CD4-positive, alpha-beta T cell (primary cell): ENCODE results near the gene EVC2. TPM values are rescaled to one million over a fixed set of nuclear protein-coding genes. Genes with fewer than 3 reads are reported as not detected.

Source experiments
- ATAC-seq: fragments of 200-7000 bp; cut with Tn5 transposase; one replicate; pipeline ENCODE4 v1.10.0; 2022; ENCODE audit warnings: mild to moderate bottlenecking; ENCODE audit not compliant: poor library complexity
- CTCF ChIA-PET: fragments of 350-600 bp; sonication (Branson Sonifier 250); formaldehyde crosslinking; loops from one replicate; lab custom pipeline; 2021; ENCODE audit warnings: antibody characterized with exemption, inconsistent platforms; lab: Charles Lee
- POLR2A ChIA-PET: fragments of 350-600 bp; sonication (Branson Sonifier 250); formaldehyde crosslinking; loops from one replicate; lab custom pipeline; 2021; ENCODE audit warnings: antibody characterized with exemption, inconsistent platforms; lab: Charles Lee
- DNase-seq, 14 experiments: peaks; one replicate each; pipeline ENCODE4 v3.0.0-alpha.2; 2013 to 2020; ENCODE audit warnings: mixed read lengths in 2 of 14
- H3K27ac ChIP-seq, 2 donors: one replicate each; pipeline versions ENCODE4 v1.5.1 to v1.7.0; 2013; ENCODE audit warnings: low read length in 2 of 2, low read depth in 1 of 2, mild to moderate bottlenecking in 1 of 2
- H3K27me3 ChIP-seq, 2 experiments: 1 replicate in 1 of 2; 2 replicates in 1 of 2; pipeline versions ENCODE4 v1.6.1 to v1.7.0; 2013; ENCODE audit warnings: low read length in 2 of 2, control low read depth in 1 of 2, mild to moderate bottlenecking in 1 of 2, moderate library complexity in 1 of 2; ENCODE audit not compliant: insufficient read depth in 2 of 2, control insufficient read depth in 1 of 2
- H3K36me3 ChIP-seq: one replicate; pipeline ENCODE4 v1.6.1; 2013; ENCODE audit warnings: low read length, control low read depth; ENCODE audit not compliant: insufficient read depth
- H3K4me1 ChIP-seq: one replicate; pipeline ENCODE4 v1.6.1; 2013; ENCODE audit warnings: low read length, control low read depth; ENCODE audit not compliant: insufficient read depth
- H3K4me3 ChIP-seq: one replicate; pipeline ENCODE4 v1.5.1; 2013; ENCODE audit warnings: mild to moderate bottlenecking, low read length, moderate library complexity
- H3K9me3 ChIP-seq, 2 experiments: 1 replicate in 1 of 2; 2 replicates in 1 of 2; pipeline versions ENCODE4 v1.6.1 to v1.7.0; 2013; ENCODE audit warnings: low read length in 2 of 2, mild to moderate bottlenecking in 2 of 2, control low read depth in 1 of 2, moderate library complexity in 1 of 2; ENCODE audit not compliant: control insufficient read depth in 1 of 2, insufficient read depth in 1 of 2
- H3K27ac Mint-ChIP-seq: one replicate; pipeline ENCODE4 v1.8.0; 2020; ENCODE audit warnings: mixed read lengths
- H3K27me3 Mint-ChIP-seq: one replicate; pipeline ENCODE4 v1.8.0; 2021; ENCODE audit warnings: mixed read lengths
- H3K36me3 Mint-ChIP-seq: one replicate; pipeline ENCODE4 v1.8.0; 2021; ENCODE audit warnings: low read depth, mixed read lengths
- H3K4me1 Mint-ChIP-seq: one replicate; pipeline ENCODE4 v1.8.0; 2021; ENCODE audit warnings: low read depth, mixed read lengths
- H3K4me3 Mint-ChIP-seq: one replicate; pipeline ENCODE4 v1.8.0; 2020; ENCODE audit warnings: mild to moderate bottlenecking, mixed read lengths
- H3K9me3 Mint-ChIP-seq: one replicate; pipeline ENCODE4 v1.8.0; 2020; ENCODE audit warnings: mixed read lengths
- intact Hi-C, 2 experiments: fragments of 100-400 bp; cut with DNase I in 1 of 2; cut with micrococcal nuclease in 1 of 2; formaldehyde crosslinking; loops; one replicate each; pipeline versions ENCODE4 v1.15.1 to v1.9.0; 2023 to 2025; cut with DNase I, micrococcal nuclease
- total RNA-seq, 174 experiments: library from RNA in 2 of 174; stranded (reverse) in 2 of 174; gene quantifications; one replicate each; pipeline ENCODE4 v1.2.3 and lab custom pipeline; 2021 to 2026
- TF ChIP-seq, protein P1 (sequence below): fragments of 200-600 bp; IDR thresholded peaks from one replicate; pipeline ENCODE4 v1.8.0; 2022; ENCODE audit warnings: antibody characterized with exemption, mild to moderate bottlenecking

The EVC2 gene
- total RNA-seq, 2 experiments from 2014 or later = 1.1 to 1.3 TPM

DNA sequence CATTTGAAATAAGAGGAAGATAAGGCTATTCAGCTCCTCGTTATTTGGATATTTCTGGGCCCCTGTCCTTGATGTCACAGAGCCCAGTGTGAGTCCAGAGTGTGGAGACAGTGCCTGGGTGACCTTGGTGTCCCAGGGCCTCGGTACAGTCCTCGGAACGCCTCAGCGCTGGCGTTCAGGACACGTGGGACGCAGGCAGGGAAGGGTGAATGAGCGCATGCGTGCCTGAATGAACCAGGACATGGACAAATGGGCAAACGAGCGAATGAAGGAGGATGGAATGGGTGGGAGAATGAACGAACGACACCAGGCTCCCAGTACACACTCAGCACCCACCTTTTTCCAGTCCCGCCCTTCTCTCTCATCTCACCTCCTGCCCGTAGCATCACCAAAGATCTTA is 46.8 kb upstream of the EVC2 start:
- Mint-ChIP-seq H3K4me1 (no peaks in the 10 kb centered on the region), H3K4me3 (no peak overlapping the region), H3K9me3 (no peaks in the 10 kb centered on the region), H3K36me3 (no peaks in the 10 kb centered on the region), H3K27ac (no peak overlapping the region), H3K27me3 (no peaks in the 10 kb centered on the region)
- TF ChIP-seq, protein P1, sequence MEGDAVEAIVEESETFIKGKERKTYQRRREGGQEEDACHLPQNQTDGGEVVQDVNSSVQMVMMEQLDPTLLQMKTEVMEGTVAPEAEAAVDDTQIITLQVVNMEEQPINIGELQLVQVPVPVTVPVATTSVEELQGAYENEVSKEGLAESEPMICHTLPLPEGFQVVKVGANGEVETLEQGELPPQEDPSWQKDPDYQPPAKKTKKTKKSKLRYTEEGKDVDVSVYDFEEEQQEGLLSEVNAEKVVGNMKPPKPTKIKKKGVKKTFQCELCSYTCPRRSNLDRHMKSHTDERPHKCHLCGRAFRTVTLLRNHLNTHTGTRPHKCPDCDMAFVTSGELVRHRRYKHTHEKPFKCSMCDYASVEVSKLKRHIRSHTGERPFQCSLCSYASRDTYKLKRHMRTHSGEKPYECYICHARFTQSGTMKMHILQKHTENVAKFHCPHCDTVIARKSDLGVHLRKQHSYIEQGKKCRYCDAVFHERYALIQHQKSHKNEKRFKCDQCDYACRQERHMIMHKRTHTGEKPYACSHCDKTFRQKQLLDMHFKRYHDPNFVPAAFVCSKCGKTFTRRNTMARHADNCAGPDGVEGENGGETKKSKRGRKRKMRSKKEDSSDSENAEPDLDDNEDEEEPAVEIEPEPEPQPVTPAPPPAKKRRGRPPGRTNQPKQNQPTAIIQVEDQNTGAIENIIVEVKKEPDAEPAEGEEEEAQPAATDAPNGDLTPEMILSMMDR = no peak
- no peaks in the 10 kb centered on the region for H3K4me1 ChIP-seq
- no peak for ATAC-seq
- no peaks in the 10 kb centered on the region for H3K36me3 ChIP-seq
- intact Hi-C loops = no loop called here
- H3K9me3 ChIP-seq = peaks cover 0 to 45% of the 10 kb centered on the region in 2 experiments
- no peaks in the 10 kb centered on the region for H3K27me3 ChIP-seq
- no peak overlapping the region for H3K4me3 ChIP-seq
- ChIA-PET POLR2A (no interaction called here), CTCF (no interaction called here)
- no peak overlapping the region for H3K27ac ChIP-seq
- DNase-seq = no peak

DNA sequence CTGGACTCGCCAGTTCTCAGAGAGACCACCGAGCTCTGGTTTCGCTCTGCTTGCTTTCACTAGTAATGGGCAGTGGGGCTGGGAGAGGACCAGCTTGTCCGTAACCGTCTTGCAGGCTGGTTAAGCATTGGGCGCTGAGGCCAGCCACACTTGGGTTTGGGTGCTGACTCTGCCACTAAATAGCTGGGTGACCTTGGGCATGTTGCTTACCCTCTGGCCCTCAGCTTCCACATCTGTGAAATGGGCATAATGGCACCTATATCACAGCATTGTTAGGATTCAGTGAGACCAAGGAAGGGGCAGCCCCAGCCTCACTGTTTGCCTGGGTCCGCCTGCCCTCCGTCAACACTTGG is 46.1 kb upstream of the EVC2 start:
- intact Hi-C loops = no loop called here
- Histone ChIP-seq H3K4me3 (no peak overlapping the region), H3K27me3 (no peaks in the 10 kb centered on the region), H3K27ac (no peak overlapping the region), H3K4me1 (no peaks in the 10 kb centered on the region), H3K9me3 (peaks cover 0 to 42% of the 10 kb centered on the region in 2 experiments), H3K36me3 (no peaks in the 10 kb centered on the region)
- DNase-seq (no peak), ATAC-seq (no peak)
- CTCF ChIA-PET = no interaction called here
- H3K36me3 Mint-ChIP-seq = no peaks in the 10 kb centered on the region
- no peaks in the 10 kb centered on the region for H3K27me3 Mint-ChIP-seq
- H3K27ac Mint-ChIP-seq = no peak overlapping the region
- POLR2A ChIA-PET = no interaction called here
- H3K4me3 Mint-ChIP-seq = no peak overlapping the region
- TF ChIP-seq, protein P1 = no peak
- H3K9me3 Mint-ChIP-seq = no peaks in the 10 kb centered on the region
- no peaks in the 10 kb centered on the region for H3K4me1 Mint-ChIP-seq

DNA sequence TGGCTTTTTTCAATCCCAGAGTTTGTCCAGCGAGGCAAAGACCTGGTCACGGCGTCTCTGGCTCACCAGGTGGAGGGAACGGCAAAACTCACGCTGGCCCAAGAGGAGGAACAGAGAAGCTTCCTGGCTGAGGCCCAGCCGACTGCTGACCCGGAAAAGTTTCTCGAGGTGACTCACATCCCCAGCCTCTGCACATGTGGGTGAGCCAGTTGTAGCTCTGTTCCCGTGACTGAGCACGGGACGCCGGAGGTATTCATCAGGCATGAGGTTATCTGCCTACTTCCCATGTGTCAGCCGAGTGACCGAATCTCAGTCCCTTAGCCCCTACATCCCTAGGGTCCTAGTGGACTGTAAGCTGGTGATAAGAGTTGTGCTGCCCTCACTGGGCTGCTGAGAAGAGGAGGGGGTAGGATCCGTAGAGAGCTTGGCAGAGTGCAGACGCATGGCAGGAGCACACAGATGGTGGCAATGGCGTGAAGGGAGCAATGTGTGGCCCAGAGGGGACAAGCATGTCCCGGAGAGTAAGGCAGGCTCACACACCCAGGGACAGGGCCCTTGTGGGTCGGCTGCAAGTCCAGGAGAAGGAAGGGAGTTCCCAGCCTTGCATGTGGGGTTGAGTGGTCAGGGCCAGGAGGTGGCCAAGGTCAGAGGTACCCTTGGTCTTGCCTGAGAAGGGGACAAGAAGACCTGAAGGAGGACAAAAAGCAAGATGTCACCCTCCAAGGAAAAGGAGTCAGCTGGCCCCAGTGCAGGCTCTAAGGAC is 45.6 kb upstream of the EVC2 start:
- Mint-ChIP-seq H3K9me3 (no peaks in the 10 kb centered on the region), H3K4me3 (no peak overlapping the region), H3K36me3 (no peaks in the 10 kb centered on the region), H3K27ac (no peak overlapping the region), H3K4me1 (no peaks in the 10 kb centered on the region), H3K27me3 (no peaks in the 10 kb centered on the region)
- Histone ChIP-seq H3K4me1 (no peaks in the 10 kb centered on the region), H3K9me3 (peaks cover 0 to 38% of the 10 kb centered on the region in 2 experiments), H3K27me3 (no peaks in the 10 kb centered on the region), H3K4me3 (no peak overlapping the region), H3K27ac (no peak overlapping the region), H3K36me3 (no peaks in the 10 kb centered on the region)
- no peak for ATAC-seq
- ChIA-PET POLR2A (no interaction called here), CTCF (no interaction called here)
- no peak for DNase-seq
- TF ChIP-seq, protein P1 = no peak
- intact Hi-C loops = no loop called here
